Measurements from ENCODE around the gene STOX2.

The STOX2 gene

DNA sequence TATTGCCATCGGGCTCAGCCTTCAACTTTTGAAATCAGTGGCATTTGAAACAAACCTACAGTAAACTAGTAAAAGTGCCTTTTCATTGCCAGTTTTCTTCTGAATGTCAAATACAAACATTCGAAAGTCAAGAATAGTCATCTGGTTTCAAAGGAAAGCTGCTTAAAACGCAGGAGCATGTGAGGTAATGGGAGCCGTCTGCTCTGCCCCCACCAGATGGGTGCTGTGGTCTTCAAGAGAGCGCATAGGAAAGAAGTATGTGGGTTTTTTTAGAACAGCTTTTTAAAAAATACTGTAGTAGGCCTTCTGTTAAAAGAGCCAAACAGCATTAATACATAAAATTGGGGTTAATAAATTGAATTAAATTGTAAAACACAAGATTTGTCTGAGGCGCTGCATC, 88.6 kb downstream of the STOX2 start:
- H3K27ac ChIP-seq: no peak overlapping the region
- no peaks in the 10 kb centered on the region for H3K27me3 ChIP-seq
- H3K36me3 ChIP-seq: no peaks in the 10 kb centered on the region
- H3K9me3 ChIP-seq: no peaks in the 10 kb centered on the region
- TF ChIP-seq, protein P1, sequence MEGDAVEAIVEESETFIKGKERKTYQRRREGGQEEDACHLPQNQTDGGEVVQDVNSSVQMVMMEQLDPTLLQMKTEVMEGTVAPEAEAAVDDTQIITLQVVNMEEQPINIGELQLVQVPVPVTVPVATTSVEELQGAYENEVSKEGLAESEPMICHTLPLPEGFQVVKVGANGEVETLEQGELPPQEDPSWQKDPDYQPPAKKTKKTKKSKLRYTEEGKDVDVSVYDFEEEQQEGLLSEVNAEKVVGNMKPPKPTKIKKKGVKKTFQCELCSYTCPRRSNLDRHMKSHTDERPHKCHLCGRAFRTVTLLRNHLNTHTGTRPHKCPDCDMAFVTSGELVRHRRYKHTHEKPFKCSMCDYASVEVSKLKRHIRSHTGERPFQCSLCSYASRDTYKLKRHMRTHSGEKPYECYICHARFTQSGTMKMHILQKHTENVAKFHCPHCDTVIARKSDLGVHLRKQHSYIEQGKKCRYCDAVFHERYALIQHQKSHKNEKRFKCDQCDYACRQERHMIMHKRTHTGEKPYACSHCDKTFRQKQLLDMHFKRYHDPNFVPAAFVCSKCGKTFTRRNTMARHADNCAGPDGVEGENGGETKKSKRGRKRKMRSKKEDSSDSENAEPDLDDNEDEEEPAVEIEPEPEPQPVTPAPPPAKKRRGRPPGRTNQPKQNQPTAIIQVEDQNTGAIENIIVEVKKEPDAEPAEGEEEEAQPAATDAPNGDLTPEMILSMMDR (IDR thresholded peaks at IDR 0.05): no peak
- H3K4me1 ChIP-seq (ENCODE audit: control insufficient read depth in 1 of 2, insufficient read depth in 1 of 2, low read depth in 1 of 2, low read length in 1 of 2): peaks cover 16 to 21% of the 10 kb centered on the region in 2 experiments
- H3K4me3 ChIP-seq (ENCODE audit: low read depth in 1 of 2, low read length in 1 of 2): no peak overlapping the region

- TF ChIP-seq, protein P1 (IDR thresholded peaks at IDR 0.05): no peak
- H3K36me3 ChIP-seq: no peaks in the 10 kb centered on the region
- no peaks in the 10 kb centered on the region for H3K9me3 ChIP-seq
- H3K27ac ChIP-seq: no peak overlapping the region
- H3K27me3 ChIP-seq: no peaks in the 10 kb centered on the region
- H3K4me3 ChIP-seq (ENCODE audit: low read depth in 1 of 2, low read length in 1 of 2): no peak overlapping the region
- peaks cover 0 to 5% of the 10 kb centered on the region in 2 experiments for H3K4me1 ChIP-seq (ENCODE audit: control insufficient read depth in 1 of 2, insufficient read depth in 1 of 2, low read depth in 1 of 2, low read length in 1 of 2)
These were observed 90.5 kb downstream of the STOX2 start for GRCh38 chr4:183995570-183995969.

- Histone ChIP-seq H3K4me1 (ENCODE audit: control insufficient read depth in 1 of 2, insufficient read depth in 1 of 2, low read depth in 1 of 2, low read length in 1 of 2) (peaks cover 0 to 5% of the 10 kb centered on the region in 2 experiments), H3K4me3 (ENCODE audit: low read depth in 1 of 2, low read length in 1 of 2) (no peak overlapping the region), H3K36me3 (no peaks in the 10 kb centered on the region), H3K9me3 (no peaks in the 10 kb centered on the region), H3K27me3 (no peaks in the 10 kb centered on the region), H3K27ac (no peak overlapping the region)
- TF ChIP-seq, protein P1 (IDR thresholded peaks at IDR 0.05): no peak
These were observed 91.8 kb downstream of the STOX2 start for GRCh38 chr4:183996868-183997267.

DNA sequence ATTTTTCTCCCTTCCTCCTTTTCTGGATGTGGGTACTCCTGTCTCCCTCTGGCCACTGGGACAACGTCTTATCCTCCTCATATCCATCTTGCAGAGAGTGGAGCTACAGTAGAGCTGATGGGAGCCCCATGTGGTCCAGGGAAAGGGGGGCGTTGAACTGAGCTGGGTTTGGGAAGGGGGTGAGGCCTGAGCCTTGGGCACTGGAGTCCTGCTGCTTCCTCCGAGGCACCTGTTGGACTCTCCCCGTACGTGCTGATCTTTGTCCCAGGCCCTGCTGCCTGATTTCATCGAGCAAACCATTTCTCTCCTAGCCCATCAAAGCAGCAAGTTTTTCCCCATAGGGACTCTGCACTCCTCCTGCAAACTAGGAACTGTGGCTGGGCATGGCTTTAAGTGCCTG, 94.3 kb downstream of the STOX2 start:
- peaks cover 12% of the 10 kb centered on the region for H3K36me3 ChIP-seq
- TF ChIP-seq, protein P1 (IDR thresholded peaks at IDR 0.05): no peak

GRCh38 chr4:184000457-184001396, 95.6 kb downstream of the STOX2 start:
- Histone ChIP-seq H3K27ac (no peak overlapping the region), H3K9me3 (no peaks in the 10 kb centered on the region), H3K27me3 (no peaks in the 10 kb centered on the region), H3K4me1 (ENCODE audit: control insufficient read depth in 1 of 2, insufficient read depth in 1 of 2, low read depth in 1 of 2, low read length in 1 of 2) (peaks cover 0 to under 1% of the 10 kb centered on the region in 2 experiments), H3K4me3 (ENCODE audit: low read depth in 1 of 2, low read length in 1 of 2) (no peak overlapping the region), H3K36me3 (peaks cover 12% of the 10 kb centered on the region)
- TF ChIP-seq, protein P1 (IDR thresholded peaks at IDR 0.05): no peak

More for the DNA sequence above, 94.3 kb downstream of the STOX2 start:
- H3K4me3 ChIP-seq (ENCODE audit: low read depth in 1 of 2, low read length in 1 of 2): no peak overlapping the region
- no peaks in the 10 kb centered on the region for H3K9me3 ChIP-seq
- no peak overlapping the region for H3K27ac ChIP-seq
- no peaks in the 10 kb centered on the region for H3K27me3 ChIP-seq
- peaks cover 0 to 5% of the 10 kb centered on the region in 2 experiments for H3K4me1 ChIP-seq (ENCODE audit: control insufficient read depth in 1 of 2, insufficient read depth in 1 of 2, low read depth in 1 of 2, low read length in 1 of 2)
